GM12873 (cell line): ENCODE measurements around the gene TTC21A.

ENCODE experiments used
- TF ChIP-seq, protein P1 (sequence below): IDR thresholded peaks from 2 replicates; pipeline ENCODE4 v1.5.1; 2012; ENCODE audit warnings: low read depth, mild to moderate bottlenecking, moderate library complexity, low read length, control low read depth; ENCODE audit not compliant: insufficient read depth; ENCODE audit errors: missing control alignments

TTC21A gene

DNA sequence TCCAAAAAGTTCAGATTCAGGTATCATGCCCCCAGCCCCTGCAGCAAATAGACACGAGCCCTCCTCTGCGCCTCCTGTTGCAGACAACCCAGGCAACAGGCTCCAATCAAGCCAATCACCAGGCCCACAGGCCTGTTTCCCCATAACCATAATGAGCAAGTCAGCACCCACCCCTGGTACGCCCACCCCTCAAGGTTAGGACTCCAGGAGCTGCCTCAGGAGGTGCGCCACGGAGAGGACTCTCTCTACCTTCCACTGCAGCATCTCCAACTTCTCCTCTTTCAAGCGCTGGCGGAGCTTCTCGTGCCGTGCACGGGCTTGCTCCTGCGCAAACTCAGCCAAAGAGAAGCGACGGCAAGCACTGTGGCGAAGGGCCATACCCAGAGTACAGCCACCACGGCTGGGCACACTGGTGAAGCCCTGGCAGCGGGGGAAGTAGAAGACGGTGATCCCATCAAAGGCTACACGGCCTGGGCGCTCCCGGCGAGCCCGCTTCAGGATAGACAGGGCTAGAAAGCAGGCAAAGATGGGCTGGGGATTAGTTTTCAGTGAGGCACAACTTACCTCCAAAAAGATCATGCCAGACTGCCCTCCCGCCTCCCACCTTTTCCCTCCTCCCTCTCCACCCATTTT is 37.4 kb downstream of the TTC21A start:
- TF ChIP-seq, protein P1, sequence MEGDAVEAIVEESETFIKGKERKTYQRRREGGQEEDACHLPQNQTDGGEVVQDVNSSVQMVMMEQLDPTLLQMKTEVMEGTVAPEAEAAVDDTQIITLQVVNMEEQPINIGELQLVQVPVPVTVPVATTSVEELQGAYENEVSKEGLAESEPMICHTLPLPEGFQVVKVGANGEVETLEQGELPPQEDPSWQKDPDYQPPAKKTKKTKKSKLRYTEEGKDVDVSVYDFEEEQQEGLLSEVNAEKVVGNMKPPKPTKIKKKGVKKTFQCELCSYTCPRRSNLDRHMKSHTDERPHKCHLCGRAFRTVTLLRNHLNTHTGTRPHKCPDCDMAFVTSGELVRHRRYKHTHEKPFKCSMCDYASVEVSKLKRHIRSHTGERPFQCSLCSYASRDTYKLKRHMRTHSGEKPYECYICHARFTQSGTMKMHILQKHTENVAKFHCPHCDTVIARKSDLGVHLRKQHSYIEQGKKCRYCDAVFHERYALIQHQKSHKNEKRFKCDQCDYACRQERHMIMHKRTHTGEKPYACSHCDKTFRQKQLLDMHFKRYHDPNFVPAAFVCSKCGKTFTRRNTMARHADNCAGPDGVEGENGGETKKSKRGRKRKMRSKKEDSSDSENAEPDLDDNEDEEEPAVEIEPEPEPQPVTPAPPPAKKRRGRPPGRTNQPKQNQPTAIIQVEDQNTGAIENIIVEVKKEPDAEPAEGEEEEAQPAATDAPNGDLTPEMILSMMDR = no peak

DNA sequence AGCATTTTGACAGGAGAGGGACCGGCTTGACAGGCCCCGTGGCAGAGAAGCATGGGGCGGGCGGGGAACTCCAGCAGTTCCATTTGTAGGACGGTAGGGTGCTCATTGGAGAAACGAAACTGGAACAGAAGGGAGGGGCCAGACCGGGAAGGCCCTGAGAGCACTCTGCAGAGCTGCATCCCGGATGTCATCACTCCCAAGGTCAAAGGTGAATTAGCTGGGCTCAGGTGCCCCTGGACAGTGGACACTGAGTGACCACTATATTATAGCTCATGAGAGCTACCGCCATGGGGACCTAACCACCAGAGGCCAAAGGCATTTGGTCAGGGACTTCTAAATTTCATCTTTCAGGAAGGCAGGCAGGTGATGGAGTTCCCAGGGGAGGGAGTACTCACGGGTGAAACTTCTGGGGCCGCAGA is 38.6 kb downstream of the TTC21A start:
- TF ChIP-seq, protein P1 = peak; percentile 8

DNA sequence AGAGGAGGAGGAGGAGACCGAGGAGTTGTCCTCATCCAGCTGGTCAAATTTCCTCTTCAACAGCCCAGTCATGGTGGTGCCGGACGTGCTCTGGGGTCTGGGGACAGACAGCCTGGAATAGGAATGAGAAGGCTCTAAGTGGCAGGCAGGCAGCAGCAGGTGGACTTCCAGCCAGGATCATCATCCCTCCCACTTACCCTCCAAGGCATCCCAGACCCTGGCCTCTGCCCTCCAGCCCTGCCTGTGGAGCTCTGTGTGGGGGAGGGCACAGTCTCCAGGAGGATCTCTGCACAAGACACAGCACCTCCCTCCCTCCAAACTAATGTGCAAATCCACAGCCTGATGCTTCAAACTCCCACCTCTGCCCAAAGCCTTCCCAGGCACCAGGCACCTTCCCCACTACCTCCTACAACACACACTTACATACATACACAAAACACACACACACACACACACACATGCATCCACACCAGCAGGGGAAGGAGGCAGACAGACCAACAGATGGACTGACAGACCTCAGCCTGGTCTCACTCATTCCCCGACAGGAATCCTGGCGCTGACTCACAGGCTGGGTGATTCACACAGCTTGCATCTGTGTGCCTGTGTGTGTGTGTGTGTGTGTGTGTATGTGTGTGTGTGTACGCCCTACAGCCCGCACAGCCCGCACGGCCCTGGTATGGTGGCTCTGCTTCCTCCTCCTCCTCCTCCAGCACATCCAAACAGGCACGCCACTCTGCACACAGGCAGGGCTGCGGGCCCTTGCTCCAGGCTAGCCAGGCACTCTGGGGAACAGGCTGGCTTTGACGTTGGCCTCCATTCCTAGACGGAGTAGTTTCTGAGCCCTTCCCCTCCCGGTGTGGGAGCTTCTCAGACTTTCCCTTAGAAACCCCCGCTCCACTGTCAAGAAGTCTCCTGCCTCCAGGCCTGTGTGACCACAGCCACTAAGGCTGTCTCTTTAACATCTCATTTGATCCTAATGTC is 39.4 kb downstream of the TTC21A start:
- TF ChIP-seq, protein P1 = no peak

DNA sequence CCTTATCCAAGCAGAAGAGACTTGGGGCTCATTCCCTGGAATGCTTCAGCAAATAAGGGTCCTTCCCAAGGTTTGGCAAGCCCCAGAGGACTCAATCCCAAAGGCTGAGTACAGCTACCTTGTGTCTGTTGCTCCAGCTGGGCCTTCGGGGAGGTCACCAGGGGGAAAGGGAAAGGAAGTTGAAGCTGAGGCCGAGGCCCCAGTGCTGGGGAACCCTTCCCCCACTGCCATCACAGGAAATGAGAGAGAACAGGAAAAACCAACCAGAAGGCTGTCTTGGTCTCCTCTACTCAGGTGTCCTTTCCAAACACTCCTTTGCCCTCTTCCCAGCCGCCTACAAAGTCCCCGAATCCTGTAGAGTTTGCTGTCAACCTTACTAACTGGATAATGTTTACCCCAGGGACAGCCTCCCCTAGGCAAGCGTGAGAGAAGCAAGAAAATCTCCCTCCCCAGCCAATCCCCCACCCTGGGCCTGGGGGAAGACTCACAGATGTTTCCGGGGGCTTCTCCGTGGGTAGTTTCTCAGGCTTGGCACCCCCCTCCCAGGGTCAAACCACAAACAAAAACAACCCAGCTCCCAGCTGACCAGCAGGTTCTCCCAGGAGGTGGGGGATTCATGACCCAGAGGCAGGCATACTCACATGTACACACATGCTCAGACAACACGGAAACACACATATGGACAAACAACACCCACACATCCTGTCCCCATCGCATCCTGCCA is 40.4 kb downstream of the TTC21A start:
- TF ChIP-seq, protein P1 = no peak

DNA sequence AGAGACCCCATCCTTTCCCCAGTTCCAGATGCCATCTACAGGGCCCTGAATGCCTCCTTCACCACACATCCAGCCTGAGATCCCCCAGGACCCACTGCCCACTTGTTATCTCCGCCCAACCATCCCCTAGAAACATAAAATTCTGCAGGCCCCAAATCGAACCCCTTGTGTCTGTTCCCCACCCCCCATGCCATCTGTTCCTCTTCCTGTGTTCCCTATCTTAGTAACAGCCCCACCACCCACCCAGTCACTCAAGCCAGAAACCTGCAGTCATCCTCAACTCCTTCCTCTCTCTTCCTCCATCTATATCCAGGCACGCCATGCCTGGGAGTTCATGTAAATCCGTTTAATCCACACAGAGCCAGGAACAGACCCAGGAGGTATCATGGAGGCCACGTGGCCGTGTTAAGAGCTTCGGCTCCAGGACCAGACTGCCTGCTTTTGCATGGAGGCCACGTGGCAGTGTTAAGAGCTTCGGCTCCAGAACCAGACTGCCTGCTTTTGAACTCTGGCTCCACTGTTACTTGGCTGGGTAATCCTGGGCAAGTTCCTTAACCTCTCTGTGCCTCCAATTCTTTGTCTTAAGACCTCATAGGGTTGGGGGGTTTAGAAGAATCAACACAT is 41.1 kb downstream of the TTC21A start:
- TF ChIP-seq, protein P1 = no peak

DNA sequence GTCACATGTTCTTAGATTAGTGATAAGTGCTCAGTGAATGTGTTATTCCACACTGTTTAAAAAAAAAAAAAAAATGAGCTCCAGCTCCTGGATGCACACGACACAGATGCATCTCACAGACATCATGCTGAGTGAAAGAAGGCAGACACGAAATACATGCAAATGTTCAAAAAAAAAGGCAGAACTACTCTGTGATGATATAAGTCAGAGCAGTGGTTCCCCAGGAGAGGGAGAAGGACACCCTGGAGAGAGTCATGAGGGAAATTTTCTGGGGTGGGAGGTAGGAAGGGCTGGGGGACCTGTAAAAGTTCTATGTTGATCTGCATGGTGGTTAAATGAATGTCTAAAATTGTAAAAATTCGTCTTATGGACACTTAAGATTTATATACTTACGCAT is 41.6 kb downstream of the TTC21A start:
- TF ChIP-seq, protein P1 = no peak
